GM19468 (cell line): ENCODE results near the gene GTF3C4.

Experiments
- ATAC-seq: cut with Tn5 transposase; IDR thresholded peaks from one replicate; pipeline ENCODE4 v1.9.1; 2021; ENCODE audit warnings: mild to moderate bottlenecking, moderate library complexity, moderate number of reproducible peaks; ENCODE audit not compliant: unreplicated experiment; ENCODE audit errors: extremely low read depth

GTF3C4 gene

DNA sequence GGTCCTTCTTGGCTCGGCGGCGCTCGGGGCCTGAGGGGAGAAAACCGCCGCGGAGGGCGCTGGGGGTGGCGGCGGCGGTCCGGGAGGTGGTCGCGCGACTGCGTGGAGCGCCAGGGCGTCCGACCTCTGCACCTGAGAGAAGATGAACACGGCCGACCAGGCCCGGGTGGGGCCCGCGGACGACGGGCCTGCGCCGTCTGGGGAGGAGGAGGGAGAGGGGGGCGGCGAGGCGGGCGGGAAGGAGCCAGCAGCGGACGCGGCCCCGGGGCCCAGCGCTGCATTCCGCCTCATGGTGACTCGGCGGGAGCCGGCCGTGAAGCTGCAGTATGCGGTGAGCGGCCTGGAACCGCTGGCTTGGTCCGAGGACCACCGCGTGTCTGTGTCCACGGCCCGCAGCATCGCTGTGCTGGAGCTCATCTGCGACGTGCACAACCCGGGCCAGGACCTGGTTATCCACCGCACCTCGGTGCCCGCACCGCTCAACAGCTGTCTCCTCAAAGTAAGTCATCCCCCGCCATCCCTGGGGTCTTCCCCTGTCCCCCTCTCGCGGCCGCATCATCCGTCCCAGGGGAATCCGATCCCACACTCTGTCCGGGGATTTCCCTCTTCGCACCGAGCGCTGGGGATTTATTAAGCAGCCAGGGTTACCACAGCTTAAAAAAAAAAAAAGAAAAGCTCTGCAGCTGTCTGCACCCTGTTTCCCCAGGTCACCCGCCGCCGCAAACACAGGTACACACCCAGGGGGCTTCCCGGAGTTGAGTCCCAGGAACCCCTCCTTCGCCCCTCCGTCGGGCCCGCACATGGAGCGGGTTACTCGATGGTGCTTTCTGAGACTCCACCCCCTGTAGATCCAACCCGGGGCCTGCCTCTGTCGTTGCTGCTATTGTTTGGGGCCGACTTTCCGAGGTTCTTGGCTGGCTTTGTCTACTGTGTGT, at the start of gene GTF3C4:
Gene GTF3C4 (plus strand): TSS at position 8 of the 935 bp plus-strand sequence. CDS start 135 bp downstream, at position 143.
- ATAC-seq = no peak

GRCh38 chr9:132622159-132622558, 48.1 kb upstream of the GTF3C4 start:
- no peak for ATAC-seq

GRCh38 chr9:132626285-132626684, 44.0 kb upstream of the GTF3C4 start:
- no peak for ATAC-seq

DNA sequence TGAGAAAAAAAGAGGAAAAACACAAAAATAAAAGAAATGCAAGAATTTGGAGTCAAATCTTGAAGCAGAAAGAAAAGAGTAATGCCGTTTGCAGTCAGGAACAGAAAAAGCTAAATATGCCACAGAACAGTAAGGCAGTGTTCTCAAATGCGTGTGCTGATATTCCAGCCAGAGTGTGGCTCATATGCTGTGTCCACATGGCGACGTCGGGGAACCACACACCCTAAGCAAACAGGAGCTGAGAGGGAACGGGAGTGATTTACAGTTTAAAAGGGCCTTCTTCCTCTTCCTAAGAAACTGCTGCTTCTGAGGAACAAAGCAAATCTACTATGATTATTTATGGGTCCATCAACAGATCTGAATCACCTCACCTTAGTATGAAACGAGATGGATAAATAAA, 43.2 kb upstream of the GTF3C4 start:
- no peak for ATAC-seq

DNA sequence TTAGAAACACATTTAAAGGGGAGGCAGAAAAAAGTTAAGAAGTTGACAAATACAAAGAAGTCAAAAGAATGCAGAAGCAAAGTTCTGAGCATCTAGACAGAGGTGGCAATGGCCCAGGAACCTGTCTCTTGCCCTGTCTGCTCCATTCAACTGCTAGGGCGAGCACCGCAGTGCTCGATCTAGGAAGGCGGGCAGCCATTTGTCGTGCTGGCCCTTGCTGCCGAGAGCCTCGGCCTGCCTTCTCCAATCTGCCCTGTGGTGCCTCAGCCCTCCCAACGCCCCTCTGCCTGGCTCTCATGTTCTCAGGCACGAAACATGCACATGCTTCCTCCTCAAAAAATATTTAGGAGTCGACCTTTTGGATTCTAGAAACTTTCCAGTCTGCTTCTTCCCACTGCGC, 42.7 kb upstream of the GTF3C4 start:
- ATAC-seq = no peak

DNA sequence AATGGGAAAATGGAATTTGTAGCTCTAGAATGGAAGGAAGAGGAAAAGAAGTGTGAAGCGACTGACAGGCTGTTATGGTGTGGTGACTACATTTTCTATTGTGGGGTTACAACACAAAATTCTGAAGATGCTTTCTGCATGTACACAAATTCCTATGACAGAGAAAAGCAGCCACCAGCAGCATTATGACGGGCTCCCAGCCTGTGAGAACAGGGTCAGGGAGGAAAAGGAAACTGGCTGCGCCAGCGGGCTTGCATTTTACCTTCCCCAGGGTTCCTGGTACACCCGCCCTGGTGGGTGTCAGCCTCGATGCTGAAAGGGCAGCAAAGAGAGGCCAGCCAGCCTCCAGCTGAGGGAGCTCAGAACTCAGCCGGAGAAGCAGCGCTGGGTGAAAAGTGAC, 41.5 kb upstream of the GTF3C4 start:
- ATAC-seq = no peak

- ATAC-seq = no peak
Observed at GRCh38 chr9:132630116-132630515, 40.1 kb upstream of the GTF3C4 start.

DNA sequence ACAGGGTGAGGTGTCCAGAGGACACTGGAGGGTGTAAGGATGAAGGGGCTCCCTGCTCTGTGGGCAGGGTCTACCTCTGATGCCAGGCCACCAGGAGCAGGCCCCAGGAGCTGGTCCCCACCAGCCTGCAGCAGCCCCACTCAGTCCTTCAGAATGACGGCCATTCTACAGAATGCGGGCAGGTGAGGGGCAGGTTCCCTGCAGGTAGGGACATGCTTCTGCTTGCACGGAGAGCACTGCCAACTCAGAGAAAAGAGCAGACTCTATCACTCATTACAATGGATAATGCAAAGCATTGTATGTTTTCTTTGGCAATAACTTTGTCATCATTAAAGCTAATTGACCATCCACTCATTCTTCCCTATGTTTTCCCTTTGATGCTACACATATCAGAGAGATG, 39.5 kb upstream of the GTF3C4 start:
- ATAC-seq = no peak

- ATAC-seq = no peak
Observed at GRCh38 chr9:132631280-132631679, 39.0 kb upstream of the GTF3C4 start.

- no peak for ATAC-seq
Observed at GRCh38 chr9:132631685-132632084, 38.6 kb upstream of the GTF3C4 start.

GRCh38 chr9:132632413-132633129, 37.7 kb upstream of the GTF3C4 start:
- no peak for ATAC-seq

DNA sequence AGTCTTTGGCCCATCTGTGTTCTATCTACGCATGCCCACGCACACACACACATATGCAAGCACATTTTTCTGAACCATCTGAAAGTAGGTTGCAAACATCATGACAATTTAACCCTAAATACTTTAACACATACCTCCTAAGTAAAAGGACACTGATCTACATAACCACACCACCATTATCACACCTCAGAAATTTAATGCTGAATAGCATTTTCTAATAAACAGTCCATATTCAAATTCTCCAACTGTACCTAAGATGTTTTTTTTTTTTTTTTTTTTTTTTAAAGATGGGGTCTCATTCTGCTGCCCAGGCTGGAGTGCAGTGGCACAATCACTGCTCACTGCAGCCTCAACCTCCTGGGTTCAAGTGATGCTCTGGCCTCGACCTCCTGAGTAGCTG, 35.9 kb upstream of the GTF3C4 start:
- no peak for ATAC-seq

- ATAC-seq = no peak
Observed at GRCh38 chr9:132637351-132637750, 32.9 kb upstream of the GTF3C4 start.

DNA sequence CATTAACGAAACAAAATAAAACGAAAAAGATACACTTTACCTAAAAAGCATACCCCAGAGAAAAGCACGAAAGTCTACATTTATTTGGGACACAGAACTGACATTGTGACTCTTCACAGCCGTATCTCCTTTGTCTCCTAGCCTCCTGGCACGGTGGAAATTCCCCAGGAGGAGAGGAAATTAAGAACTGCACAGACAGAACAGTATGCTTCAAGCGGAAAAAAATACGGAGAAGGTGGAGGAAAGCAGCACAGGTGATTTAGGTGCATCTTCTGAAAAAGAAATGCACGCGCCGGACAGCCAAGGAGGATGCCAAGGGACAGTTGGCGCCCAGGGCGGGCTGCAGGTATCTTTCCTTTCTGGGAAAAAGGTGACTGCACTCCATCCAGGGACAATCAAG, 32.5 kb upstream of the GTF3C4 start:
- ATAC-seq = no peak

- ATAC-seq = no peak
Observed at GRCh38 chr9:132638240-132638639, 32.0 kb upstream of the GTF3C4 start.

GRCh38 chr9:132639322-132639721, 30.9 kb upstream of the GTF3C4 start:
- ATAC-seq = no peak

- ATAC-seq = no peak
Observed at GRCh38 chr9:132641216-132641615, 29.0 kb upstream of the GTF3C4 start.

DNA sequence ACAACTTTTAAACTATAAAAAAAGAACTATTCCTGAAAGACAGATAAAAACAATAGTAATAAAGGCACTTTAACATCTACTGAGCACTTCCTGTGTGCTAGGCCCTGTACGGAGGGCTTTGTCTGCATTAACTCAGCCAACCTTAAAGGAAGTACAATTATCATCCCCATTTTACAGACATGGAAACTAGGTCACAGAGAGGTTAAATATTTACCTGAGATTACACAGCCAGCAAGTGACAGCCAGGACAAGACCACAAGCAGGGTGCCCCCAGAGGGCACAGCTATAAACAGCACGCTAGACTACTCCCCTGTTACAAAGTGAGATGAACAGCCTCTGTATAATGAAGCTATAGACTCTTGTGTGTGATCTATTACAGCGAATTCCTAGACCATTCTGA, 26.0 kb upstream of the GTF3C4 start:
- ATAC-seq = no peak

DNA sequence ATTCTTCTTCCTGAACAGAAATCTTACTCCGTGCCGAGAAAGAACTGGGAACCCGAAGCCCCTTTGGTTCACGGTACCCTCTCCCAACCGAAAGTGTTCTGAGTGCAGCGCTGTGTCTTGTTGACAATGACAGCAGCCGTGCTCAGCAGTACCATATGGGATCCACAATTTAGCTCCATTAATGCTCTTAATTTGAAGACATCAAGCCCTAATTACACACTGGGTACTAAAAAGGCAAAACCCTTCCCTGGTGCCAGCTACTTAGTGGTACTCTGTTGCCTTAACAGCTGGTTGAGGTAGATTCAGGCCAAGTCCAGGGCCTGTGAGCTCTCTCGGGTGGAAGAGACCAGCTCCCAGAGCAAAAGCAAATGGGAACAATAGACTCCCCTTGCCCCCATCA, 25.0 kb upstream of the GTF3C4 start:
- no peak for ATAC-seq

GRCh38 chr9:132645711-132646110, 24.6 kb upstream of the GTF3C4 start:
- ATAC-seq = no peak

- no peak for ATAC-seq
Observed at GRCh38 chr9:132646726-132647125, 23.5 kb upstream of the GTF3C4 start.
